SU-DHL-6 (cell line): Measurements from ENCODE around the gene SLX9.

ENCODE experiments used
- H2AFZ ChIP-seq: fragments of 200-600 bp; sonication (generic); 2 replicates; pipeline ENCODE4 v1.6.1; 2014; ENCODE audit warnings: low read depth, mild to moderate bottlenecking, moderate library complexity, mixed read lengths, antibody characterized with exemption, low read length; ENCODE audit not compliant: severe bottlenecking
- H3F3A ChIP-seq: fragments of 200-600 bp; shearing (Covaris generic); 2 replicates; pipeline ENCODE4 v1.6.0; 2016; ENCODE audit warnings: antibody characterized with exemption, mild to moderate bottlenecking; ENCODE audit not compliant: insufficient read depth
- H3K27ac ChIP-seq: fragments of 200-600 bp; sonication (generic); 2 replicates; pipeline ENCODE4 v1.5.1; 2016; ENCODE audit warnings: low read depth, mild to moderate bottlenecking, low read length, moderate library complexity, mixed read lengths
- H3K27me3 ChIP-seq: fragments of 200-600 bp; sonication (generic), shearing (Covaris generic); 2 replicates; pipeline ENCODE4 v1.6.0; 2014; ENCODE audit warnings: mild to moderate bottlenecking, low read length
- H3K36me3 ChIP-seq: fragments of 200-600 bp; sonication (generic); 2 replicates; pipeline ENCODE4 v1.6.1; 2014; ENCODE audit warnings: mild to moderate bottlenecking, low read length, mixed read lengths
- H3K4me2 ChIP-seq: fragments of 300-600, 200-600 bp; shearing (Covaris generic), sonication (generic); 2 replicates; pipeline ENCODE4 v1.6.0; 2014; ENCODE audit warnings: low read length, low read depth, mild to moderate bottlenecking; ENCODE audit not compliant: poor library complexity, severe bottlenecking
- H3K4me3 ChIP-seq: fragments of 200-600 bp; sonication (generic); 2 replicates; pipeline ENCODE4 v1.5.1; 2014; ENCODE audit warnings: antibody characterized with exemption, low read length, mild to moderate bottlenecking, mixed read lengths; ENCODE audit not compliant: insufficient read depth, poor library complexity, severe bottlenecking
- H3K79me2 ChIP-seq: fragments of 200-600 bp; sonication (generic); 2 replicates; pipeline ENCODE4 v1.6.1; 2014; ENCODE audit warnings: mild to moderate bottlenecking, low read length, moderate library complexity; ENCODE audit not compliant: insufficient read depth
- H3K9ac ChIP-seq: fragments of 200-600 bp; sonication (generic); 2 replicates; pipeline ENCODE4 v1.7.0; 2014; ENCODE audit warnings: mild to moderate bottlenecking, low read length
- H3K9me2 ChIP-seq: fragments of 200-600 bp; sonication (generic); replicated peaks from 2 replicates; pipeline ENCODE4 v1.6.1; 2014; ENCODE audit warnings: low read length; ENCODE audit not compliant: insufficient read depth
- H3K9me3 ChIP-seq: fragments of 200-600 bp; sonication (generic); 2 replicates; pipeline ENCODE4 v1.6.1; 2014; ENCODE audit warnings: low read length, mixed read lengths; ENCODE audit not compliant: insufficient read depth
- H4K20me1 ChIP-seq: fragments of 200-600 bp; sonication (generic); 2 replicates; pipeline ENCODE4 v1.6.1; 2014; ENCODE audit warnings: low read depth, mild to moderate bottlenecking, antibody characterized with exemption, low read length, moderate library complexity, mixed read lengths
- EZH2phosphoT487 ChIP-seq: fragments of 200-600 bp; sonication (generic), shearing (Covaris generic); conservative IDR thresholded peaks from 2 replicates; pipeline ENCODE4 v1.6.1; 2018; ENCODE audit warnings: mild to moderate bottlenecking, antibody characterized with exemption, low read length, moderate library complexity, mixed read lengths
- TF ChIP-seq, protein P1 (sequence below): fragments of 200-600 bp; sonication (generic); IDR thresholded peaks from one replicate; pipeline ENCODE4 v1.5.1; 2017; ENCODE audit warnings: antibody characterized with exemption, mild to moderate bottlenecking, low read length, moderate library complexity; ENCODE audit not compliant: insufficient read depth, poor library complexity, severe bottlenecking

Gene SLX9

DNA sequence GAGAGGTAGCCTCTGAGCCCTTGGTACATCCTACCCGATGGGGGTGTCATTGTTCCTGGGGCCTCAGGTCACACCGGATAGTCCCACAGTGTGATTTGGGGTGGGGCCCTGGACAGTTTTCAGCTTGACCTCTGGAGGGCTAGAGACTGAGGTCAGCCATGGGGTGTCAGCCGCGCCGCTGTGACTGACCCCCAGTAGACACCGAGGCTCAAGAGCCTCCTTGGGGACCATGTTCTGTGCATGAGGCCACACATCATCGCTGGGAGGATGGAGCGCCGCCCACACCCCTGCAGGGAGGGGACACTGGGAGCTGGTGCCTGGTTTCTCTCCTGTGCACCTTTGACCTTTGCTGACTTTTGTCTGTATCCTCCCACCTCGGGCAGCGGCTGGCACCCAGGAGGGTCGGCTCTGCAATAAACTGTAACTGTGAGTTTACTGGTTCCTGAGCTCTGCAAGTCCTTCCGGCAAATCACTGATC, 41.8 kb upstream of the SLX9 start:
- TF ChIP-seq, protein P1, sequence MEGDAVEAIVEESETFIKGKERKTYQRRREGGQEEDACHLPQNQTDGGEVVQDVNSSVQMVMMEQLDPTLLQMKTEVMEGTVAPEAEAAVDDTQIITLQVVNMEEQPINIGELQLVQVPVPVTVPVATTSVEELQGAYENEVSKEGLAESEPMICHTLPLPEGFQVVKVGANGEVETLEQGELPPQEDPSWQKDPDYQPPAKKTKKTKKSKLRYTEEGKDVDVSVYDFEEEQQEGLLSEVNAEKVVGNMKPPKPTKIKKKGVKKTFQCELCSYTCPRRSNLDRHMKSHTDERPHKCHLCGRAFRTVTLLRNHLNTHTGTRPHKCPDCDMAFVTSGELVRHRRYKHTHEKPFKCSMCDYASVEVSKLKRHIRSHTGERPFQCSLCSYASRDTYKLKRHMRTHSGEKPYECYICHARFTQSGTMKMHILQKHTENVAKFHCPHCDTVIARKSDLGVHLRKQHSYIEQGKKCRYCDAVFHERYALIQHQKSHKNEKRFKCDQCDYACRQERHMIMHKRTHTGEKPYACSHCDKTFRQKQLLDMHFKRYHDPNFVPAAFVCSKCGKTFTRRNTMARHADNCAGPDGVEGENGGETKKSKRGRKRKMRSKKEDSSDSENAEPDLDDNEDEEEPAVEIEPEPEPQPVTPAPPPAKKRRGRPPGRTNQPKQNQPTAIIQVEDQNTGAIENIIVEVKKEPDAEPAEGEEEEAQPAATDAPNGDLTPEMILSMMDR = no peak
- no peak for TF ChIP-seq EZH2phosphoT487
- H4K20me1 ChIP-seq = no peaks in the 10 kb centered on the region
- H3K4me3 ChIP-seq = no peak overlapping the region
- no peak overlapping the region for H3K9ac ChIP-seq
- H3K36me3 ChIP-seq = no peaks in the 10 kb centered on the region
- no peak overlapping the region for H3K4me2 ChIP-seq
- H3K79me2 ChIP-seq = no peaks in the 10 kb centered on the region
- no peak overlapping the region for H2AFZ ChIP-seq
- H3F3A ChIP-seq = no peaks in the 10 kb centered on the region
- H3K27me3 ChIP-seq = no peaks in the 10 kb centered on the region
- H3K9me3 ChIP-seq = no peaks in the 10 kb centered on the region
- H3K9me2 ChIP-seq = no peaks in the 10 kb centered on the region
- H3K27ac ChIP-seq = no peak overlapping the region

DNA sequence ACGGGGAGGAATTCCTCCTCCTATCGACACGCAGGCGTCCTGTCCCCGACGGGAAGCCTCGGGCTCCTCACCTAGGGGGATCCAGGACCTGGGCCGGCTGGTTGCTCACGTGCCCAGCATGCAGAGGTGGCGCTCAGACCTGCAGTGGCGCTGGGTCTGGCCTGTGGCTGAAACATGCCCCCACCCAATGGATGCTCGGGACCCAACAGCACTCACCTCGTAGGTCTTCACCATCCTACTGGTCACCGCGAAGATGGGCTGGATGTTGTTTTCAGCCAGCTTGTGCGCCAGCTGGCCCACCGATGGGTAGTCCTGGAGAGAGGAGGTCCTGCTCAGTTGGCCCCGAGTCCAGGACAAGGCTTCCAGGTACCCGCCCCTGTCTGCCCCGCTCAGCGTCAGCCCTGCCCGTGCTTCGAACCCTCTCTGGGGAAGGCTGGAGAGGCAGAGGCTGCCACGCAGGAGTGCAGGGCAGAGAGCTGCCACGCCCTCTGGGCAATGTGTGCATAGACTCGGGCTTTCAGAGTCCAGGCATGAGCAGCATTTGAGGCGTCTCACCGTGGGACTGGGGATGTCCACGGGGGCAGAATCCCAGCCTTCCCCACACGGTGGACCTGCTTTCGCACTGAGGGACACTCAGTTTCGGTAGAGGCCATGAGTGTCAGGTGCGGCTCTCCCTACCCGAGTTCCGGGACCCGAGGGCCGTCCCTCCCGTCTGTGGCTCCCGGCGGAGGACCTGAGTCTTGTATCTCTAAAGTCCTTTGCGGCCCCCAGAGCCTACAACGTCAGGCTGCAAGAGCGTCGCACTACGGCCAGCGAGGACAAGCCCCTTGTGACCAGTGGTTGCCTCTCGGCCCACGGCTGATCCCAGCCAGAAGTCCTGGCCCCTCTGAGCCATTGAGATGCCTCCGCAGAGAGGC, 40.7 kb upstream of the SLX9 start:
- no peak overlapping the region for H3K4me2 ChIP-seq
- H3K79me2 ChIP-seq = no peaks in the 10 kb centered on the region
- TF ChIP-seq, protein P1 = no peak
- TF ChIP-seq EZH2phosphoT487 = no peak
- no peak overlapping the region for H2AFZ ChIP-seq
- H3K4me3 ChIP-seq = no peak overlapping the region
- H3K36me3 ChIP-seq = no peaks in the 10 kb centered on the region
- H3K9me3 ChIP-seq = no peaks in the 10 kb centered on the region
- H3K9ac ChIP-seq = no peak overlapping the region
- H3K9me2 ChIP-seq = no peaks in the 10 kb centered on the region
- no peaks in the 10 kb centered on the region for H4K20me1 ChIP-seq
- no peaks in the 10 kb centered on the region for H3K27me3 ChIP-seq
- no peaks in the 10 kb centered on the region for H3F3A ChIP-seq
- H3K27ac ChIP-seq = no peak overlapping the region

DNA sequence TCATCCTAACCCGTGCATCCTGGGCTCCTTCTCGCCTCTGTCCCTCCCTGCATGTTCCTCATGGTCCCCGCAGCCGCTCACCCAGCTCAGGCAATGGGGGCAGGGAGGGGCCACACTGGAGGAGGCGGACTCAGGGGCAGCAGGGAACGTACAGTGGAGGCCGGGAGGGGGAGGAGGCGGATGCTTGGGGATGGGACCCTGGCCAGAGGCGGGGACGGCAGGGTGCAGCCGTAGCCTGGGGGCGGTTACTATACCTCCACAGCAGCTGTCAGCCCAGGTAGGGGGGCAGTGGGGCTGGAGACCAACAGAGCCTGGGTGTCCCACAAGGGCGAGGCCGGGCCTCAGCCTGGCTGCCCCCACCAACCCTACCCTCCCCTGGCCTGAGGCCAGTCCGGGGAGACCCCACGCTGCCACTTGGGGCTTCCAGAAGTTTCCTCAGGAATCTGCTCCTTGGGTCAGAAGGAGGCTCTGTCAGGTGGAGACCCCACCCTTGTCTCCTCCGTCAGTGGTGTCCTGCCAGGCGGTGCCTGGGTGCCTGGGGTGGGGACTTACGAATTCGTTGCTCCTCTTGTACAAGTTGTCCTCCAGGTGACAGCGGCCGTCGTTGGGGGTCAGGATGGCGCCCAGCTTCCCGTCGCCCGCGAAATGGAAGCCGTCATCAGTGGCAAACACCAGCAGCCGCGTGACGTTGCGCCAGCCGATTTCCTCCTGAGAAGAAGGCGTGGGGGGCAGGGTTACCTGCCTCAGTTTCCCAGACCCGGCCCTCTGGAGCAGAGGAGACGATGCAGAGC, 39.9 kb upstream of the SLX9 start:
- Histone ChIP-seq H4K20me1 (no peaks in the 10 kb centered on the region), H2AFZ (no peak overlapping the region), H3K27me3 (no peaks in the 10 kb centered on the region), H3F3A (no peaks in the 10 kb centered on the region), H3K36me3 (no peaks in the 10 kb centered on the region), H3K9me2 (no peaks in the 10 kb centered on the region), H3K4me3 (no peak overlapping the region), H3K9me3 (no peaks in the 10 kb centered on the region), H3K27ac (no peak overlapping the region), H3K9ac (no peak overlapping the region), H3K79me2 (no peaks in the 10 kb centered on the region), H3K4me2 (no peak overlapping the region)
- no peak for TF ChIP-seq EZH2phosphoT487
- TF ChIP-seq, protein P1 = no peak
